Measurements from ENCODE around the gene DOCK2.
"Not testable (repeated sequence)": the region's sequence is repeated elsewhere in the genome, so short reads cannot be mapped to it uniquely, and the experiment has no call there.

Gene DOCK2

GRCh38 chr5:169637549-169638121, 560 bp downstream of the DOCK2 start:
- DNase-seq (ENCODE audit: low read depth, low spot score) = peak; percentile 55

- no peak for DNase-seq (ENCODE audit: low read depth, low spot score)
Measured at GRCh38 chr5:169641253-169641652, 4.2 kb downstream of the DOCK2 start.

GRCh38 chr5:169646856-169647255, 9.8 kb downstream of the DOCK2 start:
- no peak for DNase-seq (ENCODE audit: low read depth, low spot score)

GRCh38 chr5:169647566-169647965, 10.5 kb downstream of the DOCK2 start:
- no peak for DNase-seq (ENCODE audit: low read depth, low spot score)

GRCh38 chr5:169648725-169649310, 11.7 kb downstream of the DOCK2 start:
- no peak for DNase-seq (ENCODE audit: low read depth, low spot score)

GRCh38 chr5:169649486-169649885, 12.4 kb downstream of the DOCK2 start:
- no peak for DNase-seq (ENCODE audit: low read depth, low spot score)

- DNase-seq (ENCODE audit: low read depth, low spot score) = no peak
Measured at GRCh38 chr5:169650701-169651331, 13.7 kb downstream of the DOCK2 start.

- no peak for DNase-seq (ENCODE audit: low read depth, low spot score)
Measured at GRCh38 chr5:169651526-169651925, 14.5 kb downstream of the DOCK2 start.

GRCh38 chr5:169652057-169652456, 15.0 kb downstream of the DOCK2 start:
- no peak for DNase-seq (ENCODE audit: low read depth, low spot score)

- no peak for DNase-seq (ENCODE audit: low read depth, low spot score)
Measured at GRCh38 chr5:169653091-169653490, 16.0 kb downstream of the DOCK2 start.

GRCh38 chr5:169655353-169655752, 18.3 kb downstream of the DOCK2 start:
- no peak for DNase-seq (ENCODE audit: low read depth, low spot score)

GRCh38 chr5:169656125-169656901, 19.2 kb downstream of the DOCK2 start:
- no peak for DNase-seq (ENCODE audit: low read depth, low spot score)

- DNase-seq (ENCODE audit: low read depth, low spot score) = no peak
Measured at GRCh38 chr5:169657127-169657526, 20.1 kb downstream of the DOCK2 start.

GRCh38 chr5:169662451-169662850, 25.4 kb downstream of the DOCK2 start:
- not testable (repeated sequence) for DNase-seq (ENCODE audit: low read depth, low spot score)

- no peak for DNase-seq (ENCODE audit: low read depth, low spot score)
Measured at GRCh38 chr5:169663537-169663936, 26.5 kb downstream of the DOCK2 start.

GRCh38 chr5:169666365-169666764, 29.3 kb downstream of the DOCK2 start:
- no peak for DNase-seq (ENCODE audit: low read depth, low spot score)

- no peak for DNase-seq (ENCODE audit: low read depth, low spot score)
Measured at GRCh38 chr5:169667896-169668674, 31.0 kb downstream of the DOCK2 start.

GRCh38 chr5:169668732-169669131, 31.7 kb downstream of the DOCK2 start:
- no peak for DNase-seq (ENCODE audit: low read depth, low spot score)

GRCh38 chr5:169670769-169671525, 33.9 kb downstream of the DOCK2 start:
- DNase-seq (ENCODE audit: low read depth, low spot score) = no peak

- no peak for DNase-seq (ENCODE audit: low read depth, low spot score)
Measured at GRCh38 chr5:169682026-169682425, 45.0 kb downstream of the DOCK2 start.

GRCh38 chr5:169686137-169686536, 49.1 kb downstream of the DOCK2 start:
- no peak for DNase-seq (ENCODE audit: low read depth, low spot score)
